ENCODE data around the gene MERTK. TPM values are rescaled to one million over a fixed set of nuclear protein-coding genes. Genes with fewer than 3 reads are reported as not detected.

Gene MERTK
- total and polyA plus RNA-seq, 2 of the 13 experiments (the other 11 are each of a cell fraction or from before 2014, with no cell fraction given), result 37.3 to 44.7 TPM

DNA sequence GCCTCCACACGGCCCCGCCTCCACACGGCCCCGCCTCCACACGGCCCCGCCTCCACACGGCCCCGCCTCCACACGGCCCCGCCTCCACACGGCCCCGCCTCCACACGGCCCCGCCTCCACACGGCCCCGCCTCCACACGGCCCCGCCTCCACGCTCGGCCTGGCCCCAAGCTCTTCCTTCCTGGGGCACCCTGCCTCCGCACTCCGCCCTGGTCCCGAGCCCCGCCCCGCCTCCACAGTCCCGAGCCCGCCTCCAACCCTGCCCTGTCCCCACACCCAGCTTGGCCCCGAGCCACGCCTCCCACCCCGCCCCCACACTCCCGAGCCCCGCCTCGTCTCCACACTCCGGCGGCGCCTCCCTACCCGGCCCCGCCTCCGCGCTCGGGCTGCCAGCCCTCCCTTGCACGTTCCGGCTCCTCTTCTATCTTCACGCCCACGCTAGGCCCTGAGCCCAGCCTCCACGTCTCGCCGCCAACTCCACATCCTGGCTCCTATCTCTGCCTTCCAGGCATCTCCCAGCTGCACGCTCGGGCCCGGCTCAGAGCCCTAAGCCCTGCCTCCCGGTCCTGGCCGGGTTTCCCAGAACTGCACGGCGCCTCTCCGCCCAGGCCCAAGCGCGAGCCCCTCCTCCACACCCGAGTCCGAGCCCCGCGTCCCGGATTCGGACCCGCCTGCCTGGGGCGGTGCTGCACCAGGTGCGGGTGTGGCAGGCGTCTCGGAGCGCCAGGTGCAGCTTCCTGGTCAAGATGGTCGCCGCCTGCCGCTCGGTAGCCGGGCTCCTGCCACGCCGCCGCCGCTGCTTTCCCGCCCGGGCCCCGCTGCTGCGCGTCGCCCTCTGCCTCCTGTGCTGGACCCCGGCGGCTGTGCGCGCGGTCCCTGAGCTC, 156.7 kb downstream of the MERTK start, which contains the start of gene TMEM87B (continued):
- TF ChIP-seq TAF1 (CRISPR knock-in tag; IDR thresholded peaks at IDR 0.05) (peak; percentile 81), RXRA (CRISPR knock-in tag; IDR thresholded peaks at IDR 0.05) (no peak; the same call in none of the 2 replicates), SRF (IDR thresholded peaks at IDR 0.05; ENCODE audit: low read depth, low read length) (no peak; the same call in 1 of the 2 replicates), ZNF546 (CRISPR knock-in tag; conservative IDR thresholded peaks at IDR 0.05) (peak; percentile 80), ELF4 (CRISPR knock-in tag; IDR thresholded peaks at IDR 0.05; ENCODE audit: borderline replicate concordance) (no peak), ZNF460 (CRISPR knock-in tag; IDR thresholded peaks at IDR 0.05; ENCODE audit: borderline replicate concordance) (no peak), RFXANK (CRISPR knock-in tag; IDR thresholded peaks at IDR 0.05) (no peak), ZBTB42 (CRISPR knock-in tag; IDR thresholded peaks at IDR 0.05) (peak; percentile 84), ZNF605 (CRISPR knock-in tag; IDR thresholded peaks at IDR 0.05) (peak; percentile 85)
- TF ChIP-seq, protein P1, sequence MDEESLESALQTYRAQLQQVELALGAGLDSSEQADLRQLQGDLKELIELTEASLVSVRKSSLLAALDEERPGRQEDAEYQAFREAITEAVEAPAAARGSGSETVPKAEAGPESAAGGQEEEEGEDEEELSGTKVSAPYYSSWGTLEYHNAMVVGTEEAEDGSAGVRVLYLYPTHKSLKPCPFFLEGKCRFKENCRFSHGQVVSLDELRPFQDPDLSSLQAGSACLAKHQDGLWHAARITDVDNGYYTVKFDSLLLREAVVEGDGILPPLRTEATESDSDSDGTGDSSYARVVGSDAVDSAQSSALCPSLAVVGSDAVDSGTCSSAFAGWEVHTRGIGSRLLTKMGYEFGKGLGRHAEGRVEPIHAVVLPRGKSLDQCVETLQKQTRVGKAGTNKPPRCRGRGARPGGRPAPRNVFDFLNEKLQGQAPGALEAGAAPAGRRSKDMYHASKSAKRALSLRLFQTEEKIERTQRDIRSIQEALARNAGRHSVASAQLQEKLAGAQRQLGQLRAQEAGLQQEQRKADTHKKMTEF (CRISPR knock-in tag; IDR thresholded peaks at IDR 0.05), result peak; percentile 72; the same call in 1 of the 2 replicates
- TF ChIP-seq, protein P2, sequence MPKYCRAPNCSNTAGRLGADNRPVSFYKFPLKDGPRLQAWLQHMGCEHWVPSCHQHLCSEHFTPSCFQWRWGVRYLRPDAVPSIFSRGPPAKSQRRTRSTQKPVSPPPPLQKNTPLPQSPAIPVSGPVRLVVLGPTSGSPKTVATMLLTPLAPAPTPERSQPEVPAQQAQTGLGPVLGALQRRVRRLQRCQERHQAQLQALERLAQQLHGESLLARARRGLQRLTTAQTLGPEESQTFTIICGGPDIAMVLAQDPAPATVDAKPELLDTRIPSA (CRISPR knock-in tag; IDR thresholded peaks at IDR 0.05; ENCODE audit: borderline replicate concordance), result no peak
- TF ChIP-seq, protein P3, sequence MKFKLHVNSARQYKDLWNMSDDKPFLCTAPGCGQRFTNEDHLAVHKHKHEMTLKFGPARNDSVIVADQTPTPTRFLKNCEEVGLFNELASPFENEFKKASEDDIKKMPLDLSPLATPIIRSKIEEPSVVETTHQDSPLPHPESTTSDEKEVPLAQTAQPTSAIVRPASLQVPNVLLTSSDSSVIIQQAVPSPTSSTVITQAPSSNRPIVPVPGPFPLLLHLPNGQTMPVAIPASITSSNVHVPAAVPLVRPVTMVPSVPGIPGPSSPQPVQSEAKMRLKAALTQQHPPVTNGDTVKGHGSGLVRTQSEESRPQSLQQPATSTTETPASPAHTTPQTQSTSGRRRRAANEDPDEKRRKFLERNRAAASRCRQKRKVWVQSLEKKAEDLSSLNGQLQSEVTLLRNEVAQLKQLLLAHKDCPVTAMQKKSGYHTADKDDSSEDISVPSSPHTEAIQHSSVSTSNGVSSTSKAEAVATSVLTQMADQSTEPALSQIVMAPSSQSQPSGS (CRISPR knock-in tag; IDR thresholded peaks at IDR 0.05), result peak; percentile 44; the same call in 1 of the 2 replicates
- TF ChIP-seq, protein P4, sequence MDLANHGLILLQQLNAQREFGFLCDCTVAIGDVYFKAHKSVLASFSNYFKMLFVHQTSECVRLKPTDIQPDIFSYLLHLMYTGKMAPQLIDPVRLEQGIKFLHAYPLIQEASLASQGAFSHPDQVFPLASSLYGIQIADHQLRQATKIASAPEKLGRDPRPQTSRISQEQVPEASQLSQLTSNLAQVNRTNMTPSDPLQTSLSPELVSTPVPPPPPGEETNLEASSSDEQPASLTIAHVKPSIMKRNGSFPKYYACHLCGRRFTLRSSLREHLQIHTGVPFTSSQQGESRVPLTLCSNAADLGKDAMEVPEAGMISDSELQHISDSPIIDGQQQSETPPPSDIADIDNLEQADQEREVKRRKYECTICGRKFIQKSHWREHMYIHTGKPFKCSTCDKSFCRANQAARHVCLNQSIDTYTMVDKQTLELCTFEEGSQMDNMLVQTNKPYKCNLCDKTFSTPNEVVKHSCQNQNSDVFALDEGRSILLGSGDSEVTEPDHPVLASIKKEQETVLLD (CRISPR knock-in tag; IDR thresholded peaks at IDR 0.05; ENCODE audit: low read depth), result no peak
- TF ChIP-seq, protein P5, sequence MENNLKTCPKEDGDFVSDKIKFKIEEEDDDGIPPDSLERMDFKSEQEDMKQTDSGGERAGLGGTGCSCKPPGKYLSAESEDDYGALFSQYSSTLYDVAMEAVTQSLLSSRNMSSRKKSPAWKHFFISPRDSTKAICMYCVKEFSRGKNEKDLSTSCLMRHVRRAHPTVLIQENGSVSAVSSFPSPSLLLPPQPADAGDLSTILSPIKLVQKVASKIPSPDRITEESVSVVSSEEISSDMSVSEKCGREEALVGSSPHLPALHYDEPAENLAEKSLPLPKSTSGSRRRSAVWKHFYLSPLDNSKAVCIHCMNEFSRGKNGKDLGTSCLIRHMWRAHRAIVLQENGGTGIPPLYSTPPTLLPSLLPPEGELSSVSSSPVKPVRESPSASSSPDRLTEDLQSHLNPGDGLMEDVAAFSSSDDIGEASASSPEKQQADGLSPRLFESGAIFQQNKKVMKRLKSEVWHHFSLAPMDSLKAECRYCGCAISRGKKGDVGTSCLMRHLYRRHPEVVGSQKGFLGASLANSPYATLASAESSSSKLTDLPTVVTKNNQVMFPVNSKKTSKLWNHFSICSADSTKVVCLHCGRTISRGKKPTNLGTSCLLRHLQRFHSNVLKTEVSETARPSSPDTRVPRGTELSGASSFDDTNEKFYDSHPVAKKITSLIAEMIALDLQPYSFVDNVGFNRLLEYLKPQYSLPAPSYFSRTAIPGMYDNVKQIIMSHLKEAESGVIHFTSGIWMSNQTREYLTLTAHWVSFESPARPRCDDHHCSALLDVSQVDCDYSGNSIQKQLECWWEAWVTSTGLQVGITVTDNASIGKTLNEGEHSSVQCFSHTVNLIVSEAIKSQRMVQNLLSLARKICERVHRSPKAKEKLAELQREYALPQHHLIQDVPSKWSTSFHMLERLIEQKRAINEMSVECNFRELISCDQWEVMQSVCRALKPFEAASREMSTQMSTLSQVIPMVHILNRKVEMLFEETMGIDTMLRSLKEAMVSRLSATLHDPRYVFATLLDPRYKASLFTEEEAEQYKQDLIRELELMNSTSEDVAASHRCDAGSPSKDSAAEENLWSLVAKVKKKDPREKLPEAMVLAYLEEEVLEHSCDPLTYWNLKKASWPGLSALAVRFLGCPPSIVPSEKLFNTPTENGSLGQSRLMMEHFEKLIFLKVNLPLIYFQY (CRISPR knock-in tag; IDR thresholded peaks at IDR 0.05; ENCODE audit: borderline replicate concordance), result peak; percentile 29; the same call in 1 of the 2 replicates
- TF ChIP-seq, protein P6, sequence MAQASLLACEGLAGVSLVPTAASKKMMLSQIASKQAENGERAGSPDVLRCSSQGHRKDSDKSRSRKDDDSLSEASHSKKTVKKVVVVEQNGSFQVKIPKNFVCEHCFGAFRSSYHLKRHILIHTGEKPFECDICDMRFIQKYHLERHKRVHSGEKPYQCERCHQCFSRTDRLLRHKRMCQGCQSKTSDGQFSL (CRISPR knock-in tag; IDR thresholded peaks at IDR 0.05), result no peak
- TF ChIP-seq, protein P7, sequence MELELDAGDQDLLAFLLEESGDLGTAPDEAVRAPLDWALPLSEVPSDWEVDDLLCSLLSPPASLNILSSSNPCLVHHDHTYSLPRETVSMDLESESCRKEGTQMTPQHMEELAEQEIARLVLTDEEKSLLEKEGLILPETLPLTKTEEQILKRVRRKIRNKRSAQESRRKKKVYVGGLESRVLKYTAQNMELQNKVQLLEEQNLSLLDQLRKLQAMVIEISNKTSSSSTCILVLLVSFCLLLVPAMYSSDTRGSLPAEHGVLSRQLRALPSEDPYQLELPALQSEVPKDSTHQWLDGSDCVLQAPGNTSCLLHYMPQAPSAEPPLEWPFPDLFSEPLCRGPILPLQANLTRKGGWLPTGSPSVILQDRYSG (CRISPR knock-in tag; IDR thresholded peaks at IDR 0.05), result no peak
